GM19438 (cell line): Measurements from ENCODE around the gene ASAP2.
"Not testable (repeated sequence)": the region's sequence is repeated elsewhere in the genome, so short reads cannot be mapped to it uniquely, and the experiment has no call there.

Source experiments
- ATAC-seq: cut with Tn5 transposase; IDR thresholded peaks from one replicate; pipeline ENCODE4 v1.9.1; 2021; ENCODE audit warnings: low read depth; ENCODE audit not compliant: unreplicated experiment

Gene ASAP2

GRCh38 chr2:9249020-9249800, 42.6 kb downstream of the ASAP2 start:
- ATAC-seq, result no peak

- ATAC-seq, result no peak
Measured at GRCh38 chr2:9250091-9250490, 43.5 kb downstream of the ASAP2 start.

GRCh38 chr2:9250498-9251153, 44.0 kb downstream of the ASAP2 start:
- no peak for ATAC-seq

GRCh38 chr2:9251154-9252001, 44.8 kb downstream of the ASAP2 start:
- ATAC-seq, result no peak

DNA sequence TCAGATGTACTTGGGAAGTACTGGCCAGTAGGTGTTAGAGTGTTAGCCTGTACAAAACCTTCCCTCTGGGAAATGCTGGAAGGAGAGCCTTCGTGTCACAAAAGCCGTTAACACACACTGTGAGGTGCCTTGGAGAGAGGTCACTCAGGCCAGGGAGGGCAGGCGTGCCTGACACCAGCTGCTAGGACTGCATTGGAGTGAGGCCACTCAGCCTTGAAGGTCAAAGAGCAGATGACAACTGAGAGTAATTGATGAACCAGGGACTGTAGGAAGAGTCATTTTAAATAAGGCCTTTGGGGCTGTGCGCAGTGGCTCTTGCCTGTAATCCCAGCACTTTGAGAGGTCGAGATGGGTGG, 45.4 kb downstream of the ASAP2 start:
- ATAC-seq, result no peak

GRCh38 chr2:9255416-9255815, 48.8 kb downstream of the ASAP2 start:
- ATAC-seq, result no peak

DNA sequence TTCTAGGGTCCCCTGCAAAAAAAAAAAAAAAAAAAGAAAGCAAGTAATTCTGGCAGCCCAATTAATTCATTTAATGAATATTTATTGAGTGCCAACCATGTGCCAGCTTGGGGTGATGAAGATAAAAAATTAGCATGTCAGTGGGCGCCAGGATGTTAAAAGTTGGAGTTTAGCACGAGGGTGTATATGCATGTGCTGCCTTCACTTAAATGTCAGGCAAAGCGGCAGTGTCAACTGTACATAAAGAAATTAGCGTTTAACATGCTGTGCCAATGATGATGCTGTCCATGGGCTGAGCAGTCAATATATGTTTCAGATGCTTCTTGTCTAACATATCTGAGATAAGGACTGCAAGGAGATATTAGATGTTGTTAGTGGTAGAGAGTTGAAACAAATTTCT, 49.5 kb downstream of the ASAP2 start:
- no peak for ATAC-seq

GRCh38 chr2:9256570-9257043, 50.0 kb downstream of the ASAP2 start:
- no peak for ATAC-seq

GRCh38 chr2:9258501-9258900, 51.9 kb downstream of the ASAP2 start:
- ATAC-seq, result no peak

- no peak for ATAC-seq
Measured at GRCh38 chr2:9258953-9259399, 52.4 kb downstream of the ASAP2 start.

DNA sequence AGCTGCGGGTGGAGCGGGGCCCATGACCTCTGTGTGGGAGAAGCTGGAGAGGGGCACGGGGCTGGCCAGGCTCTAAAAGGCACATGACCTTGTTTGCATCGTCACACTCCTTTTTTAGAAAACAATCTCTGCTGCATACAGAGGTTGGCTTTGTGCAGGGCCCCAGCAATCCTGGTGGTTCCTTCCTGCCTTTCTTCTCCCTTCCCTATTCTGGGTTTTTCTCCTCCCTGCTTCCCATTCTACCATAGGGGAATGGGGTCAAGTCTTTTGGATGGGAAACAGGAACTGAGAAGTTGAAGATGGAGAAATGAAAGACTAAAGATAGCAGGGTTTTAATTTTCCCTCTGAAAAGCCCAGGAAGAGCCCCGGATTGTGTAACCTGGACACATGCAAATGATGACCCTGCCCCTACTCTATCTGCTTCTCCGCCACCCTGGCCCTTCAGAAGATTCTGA, 53.9 kb downstream of the ASAP2 start:
- no peak for ATAC-seq

GRCh38 chr2:9261231-9261883, 54.7 kb downstream of the ASAP2 start:
- ATAC-seq, result no peak

DNA sequence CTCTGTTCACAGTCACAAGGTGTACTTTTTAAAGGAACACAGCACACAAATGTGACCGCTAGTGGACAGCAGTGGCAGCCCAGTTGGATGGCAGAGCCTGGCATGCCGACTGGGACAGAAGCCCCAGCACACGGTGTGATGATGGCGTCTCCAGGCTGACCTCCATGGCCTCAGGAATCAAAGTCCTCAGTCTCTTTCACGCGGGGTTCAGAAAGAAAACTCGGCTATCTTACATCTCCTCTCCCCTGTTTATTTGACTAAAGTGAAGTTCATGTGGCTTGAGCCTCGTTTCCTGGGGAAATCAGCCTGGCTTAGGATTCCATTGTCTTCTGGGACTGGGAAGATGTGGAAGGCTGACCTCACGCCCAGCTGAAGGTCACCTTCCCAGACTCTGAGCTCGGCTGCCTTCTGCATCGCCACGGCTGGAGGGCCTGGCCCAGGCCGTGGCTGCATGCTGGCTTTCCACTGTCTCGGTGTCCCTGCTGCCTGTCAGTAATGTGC, 56.1 kb downstream of the ASAP2 start:
- ATAC-seq, result no peak

GRCh38 chr2:9263428-9263827, 56.8 kb downstream of the ASAP2 start:
- no peak for ATAC-seq

- ATAC-seq, result no peak
Measured at GRCh38 chr2:9264301-9264700, 57.7 kb downstream of the ASAP2 start.

DNA sequence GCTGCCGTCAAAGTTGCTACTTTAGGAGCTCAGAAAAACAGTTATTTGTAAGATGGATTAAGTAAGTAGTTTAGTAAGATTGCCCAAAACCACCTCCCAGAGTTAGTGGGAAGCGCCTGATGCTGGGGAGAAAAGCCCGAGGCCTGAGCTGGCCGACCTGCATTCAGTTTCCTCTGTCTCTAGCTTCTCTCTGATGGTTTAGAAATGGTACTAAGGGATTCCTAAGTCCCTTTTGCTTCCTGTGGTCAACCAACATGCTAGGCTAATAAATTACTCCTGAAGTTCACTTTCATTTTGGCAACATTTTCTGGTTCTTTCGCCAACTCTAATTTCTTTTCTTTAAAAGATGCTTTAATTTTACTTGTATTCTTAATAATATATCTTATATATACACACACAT, 60.1 kb downstream of the ASAP2 start:
- ATAC-seq, result no peak

GRCh38 chr2:9267286-9267685, 60.7 kb downstream of the ASAP2 start:
- ATAC-seq, result not testable (repeated sequence)

DNA sequence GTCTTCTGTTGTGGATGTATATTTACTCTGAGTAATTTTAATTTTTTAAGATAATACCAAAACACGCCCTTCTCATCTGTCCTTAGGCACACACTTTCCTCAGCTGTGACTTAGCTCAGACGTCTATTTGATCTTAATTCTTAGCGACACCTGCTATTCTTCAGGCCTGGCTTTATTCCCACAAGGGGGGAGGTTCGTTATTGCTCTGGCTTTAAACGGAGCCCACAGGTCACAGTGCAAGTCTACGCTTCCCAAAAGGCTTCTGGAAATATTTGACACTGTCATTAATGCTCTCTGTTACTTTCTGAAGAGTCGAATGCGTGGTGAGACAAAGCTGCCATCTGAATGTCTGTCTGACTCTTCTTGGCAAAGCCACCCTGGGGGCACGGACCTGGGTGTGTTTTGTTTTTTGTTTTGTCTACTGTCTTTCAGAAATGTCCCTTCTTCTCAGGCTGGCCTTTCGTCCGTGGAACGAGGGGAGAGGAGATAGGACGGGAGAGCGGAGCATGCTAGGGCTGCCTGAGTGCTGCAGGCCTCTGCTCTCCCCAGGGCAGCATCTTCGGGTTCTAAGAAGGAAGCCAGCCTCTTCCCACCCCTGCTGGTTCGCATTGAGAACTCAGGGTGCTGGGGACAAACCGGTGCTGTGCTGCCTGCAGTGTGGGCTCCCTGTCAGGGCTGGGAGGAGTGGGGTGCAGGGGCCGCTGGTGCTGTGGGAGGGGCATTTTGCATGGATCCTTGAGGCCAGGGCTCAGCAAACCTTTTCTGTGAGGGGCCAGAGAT, 61.9 kb downstream of the ASAP2 start:
- no peak for ATAC-seq

- ATAC-seq, result no peak
Measured at GRCh38 chr2:9269295-9269694, 62.7 kb downstream of the ASAP2 start.
